GM12873 (cell line): ENCODE data around the gene SLC25A15.

Experiments used
- TF ChIP-seq, protein P1 (sequence below): IDR thresholded peaks from 2 replicates; pipeline ENCODE4 v1.5.1; 2012; ENCODE audit warnings: low read depth, mild to moderate bottlenecking, moderate library complexity, low read length, control low read depth; ENCODE audit not compliant: insufficient read depth; ENCODE audit errors: missing control alignments

Gene SLC25A15

DNA sequence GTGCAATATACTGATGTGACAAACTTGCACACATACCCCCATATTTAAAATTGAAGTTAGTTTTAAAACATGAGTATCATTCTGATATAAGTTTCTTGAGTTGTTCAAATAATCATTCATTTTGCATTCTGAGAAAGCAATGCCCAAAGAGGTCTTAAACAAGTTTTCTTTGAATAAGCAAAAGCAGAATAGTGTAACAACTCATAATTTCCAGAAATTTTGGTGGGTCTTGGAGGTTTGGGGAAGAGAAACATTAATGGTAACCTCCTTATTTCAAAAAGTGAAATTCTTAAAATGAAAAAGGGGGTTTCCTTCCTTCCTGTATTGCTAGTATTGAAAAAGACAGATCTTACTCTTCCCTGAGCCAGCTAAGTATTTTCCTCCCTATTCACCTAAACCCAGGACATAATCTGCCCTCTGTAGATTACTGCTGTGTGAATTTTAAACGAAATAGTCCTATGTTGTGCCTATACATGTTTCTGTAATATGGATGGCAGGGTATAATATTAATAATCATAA, 30.4 kb downstream of the SLC25A15 start:
- TF ChIP-seq, protein P1, sequence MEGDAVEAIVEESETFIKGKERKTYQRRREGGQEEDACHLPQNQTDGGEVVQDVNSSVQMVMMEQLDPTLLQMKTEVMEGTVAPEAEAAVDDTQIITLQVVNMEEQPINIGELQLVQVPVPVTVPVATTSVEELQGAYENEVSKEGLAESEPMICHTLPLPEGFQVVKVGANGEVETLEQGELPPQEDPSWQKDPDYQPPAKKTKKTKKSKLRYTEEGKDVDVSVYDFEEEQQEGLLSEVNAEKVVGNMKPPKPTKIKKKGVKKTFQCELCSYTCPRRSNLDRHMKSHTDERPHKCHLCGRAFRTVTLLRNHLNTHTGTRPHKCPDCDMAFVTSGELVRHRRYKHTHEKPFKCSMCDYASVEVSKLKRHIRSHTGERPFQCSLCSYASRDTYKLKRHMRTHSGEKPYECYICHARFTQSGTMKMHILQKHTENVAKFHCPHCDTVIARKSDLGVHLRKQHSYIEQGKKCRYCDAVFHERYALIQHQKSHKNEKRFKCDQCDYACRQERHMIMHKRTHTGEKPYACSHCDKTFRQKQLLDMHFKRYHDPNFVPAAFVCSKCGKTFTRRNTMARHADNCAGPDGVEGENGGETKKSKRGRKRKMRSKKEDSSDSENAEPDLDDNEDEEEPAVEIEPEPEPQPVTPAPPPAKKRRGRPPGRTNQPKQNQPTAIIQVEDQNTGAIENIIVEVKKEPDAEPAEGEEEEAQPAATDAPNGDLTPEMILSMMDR, result no peak
